ENCODE measurements around the gene LRIG1.

GRCh38 chr3:66441692-66442091 lies 59.1 kb downstream of the LRIG1 start:
- TF ChIP-seq EZH2 (IDR thresholded peaks at IDR 0.05; ENCODE audit: borderline replicate concordance, low read depth, low read length, severe bottlenecking) (no peak), CTCF (IDR thresholded peaks at IDR 0.05; ENCODE audit: borderline replicate concordance, extremely low read depth, low read length, poor library complexity, severe bottlenecking) (no peak)
